OCI-LY1 (cell line): Measurements from ENCODE around the gene SLC19A1.

Source experiments
- H2AFZ ChIP-seq: fragments of 200-600 bp; sonication (generic), shearing (Covaris generic); 2 replicates; pipeline ENCODE4 v1.6.0; 2014; ENCODE audit warnings: antibody characterized with exemption, mild to moderate bottlenecking, low read length
- H3F3A ChIP-seq: fragments of 200-600 bp; sonication (generic), shearing (Covaris generic); 2 replicates; pipeline ENCODE4 v1.6.0; 2014; ENCODE audit warnings: mild to moderate bottlenecking, antibody characterized with exemption, low read length, moderate library complexity; ENCODE audit not compliant: insufficient read depth
- H3K27ac ChIP-seq: fragments of 200-600 bp; sonication (generic); 2 replicates; pipeline ENCODE4 v1.5.1; 2014; ENCODE audit warnings: low read length, mixed run types, mild to moderate bottlenecking, low read depth; ENCODE audit not compliant: poor library complexity, severe bottlenecking
- H3K27me3 ChIP-seq: fragments of 200-600 bp; sonication (generic); 2 replicates; pipeline ENCODE4 v1.6.0; 2014; ENCODE audit warnings: antibody characterized with exemption, mild to moderate bottlenecking, low read length, moderate library complexity; ENCODE audit not compliant: insufficient read depth
- H3K36me3 ChIP-seq: fragments of 200-600 bp; sonication (generic); 2 replicates; pipeline ENCODE4 v1.6.1; 2014; ENCODE audit warnings: mild to moderate bottlenecking, antibody characterized with exemption, low read length, moderate library complexity, mixed read lengths; ENCODE audit not compliant: insufficient read depth
- H3K4me1 ChIP-seq: fragments of 200-600 bp; sonication (generic); 2 replicates; pipeline ENCODE4 v1.5.1; 2014; ENCODE audit warnings: mild to moderate bottlenecking, low read length, moderate library complexity; ENCODE audit not compliant: insufficient read depth, severe bottlenecking
- H3K4me2 ChIP-seq: fragments of 200-600 bp; sonication (generic), shearing (Covaris generic); 2 replicates; pipeline ENCODE4 v1.6.1; 2014; ENCODE audit warnings: low read length
- H3K4me3 ChIP-seq: fragments of 200-600 bp; sonication (generic); 2 replicates; pipeline ENCODE4 v1.5.1; 2014; ENCODE audit warnings: low read length, low read depth, mild to moderate bottlenecking, mixed read lengths; ENCODE audit not compliant: poor library complexity, severe bottlenecking
- H3K79me2 ChIP-seq: fragments of 200-600 bp; shearing (Covaris generic); 2 replicates; pipeline ENCODE4 v1.6.1; 2016; ENCODE audit warnings: mixed run types, low read length, mixed read lengths; ENCODE audit not compliant: insufficient read depth
- H3K9ac ChIP-seq: fragments of 200-600 bp; sonication (generic), shearing (Covaris generic); 2 replicates; pipeline ENCODE4 v1.6.1; 2014; ENCODE audit warnings: mild to moderate bottlenecking, low read length, mixed read lengths
- H3K9me2 ChIP-seq: fragments of 200-600 bp; sonication (generic), shearing (Covaris generic); 2 replicates; pipeline ENCODE4 v1.6.1; 2014; ENCODE audit warnings: low read depth, mild to moderate bottlenecking, low read length, mixed read lengths
- H3K9me3 ChIP-seq: fragments of 200-600 bp; shearing (Covaris generic); 2 replicates; pipeline ENCODE4 v1.6.1; 2014; ENCODE audit warnings: low read length, mixed read lengths
- H4K20me1 ChIP-seq: fragments of 200-600 bp; sonication (generic), shearing (Covaris generic); 2 replicates; pipeline ENCODE4 v1.6.0; 2016; ENCODE audit warnings: mild to moderate bottlenecking, low read length; ENCODE audit not compliant: insufficient read depth
- EZH2 ChIP-seq: fragments of 200-600 bp; sonication (generic), shearing (Covaris generic); IDR thresholded peaks from 2 replicates; pipeline ENCODE4 v1.8.0; 2017; ENCODE audit warnings: borderline replicate concordance, mixed run types, mild to moderate bottlenecking, antibody characterized with exemption, low read length, moderate library complexity, mixed read lengths
- TF ChIP-seq, protein P1 (sequence below): fragments of 200-600 bp; sonication (generic), shearing (Covaris generic); IDR thresholded peaks from 2 replicates; pipeline ENCODE4 v1.5.1; 2017; ENCODE audit warnings: mild to moderate bottlenecking, antibody characterized with exemption, low read length, moderate library complexity, mixed read lengths

Gene SLC19A1

DNA sequence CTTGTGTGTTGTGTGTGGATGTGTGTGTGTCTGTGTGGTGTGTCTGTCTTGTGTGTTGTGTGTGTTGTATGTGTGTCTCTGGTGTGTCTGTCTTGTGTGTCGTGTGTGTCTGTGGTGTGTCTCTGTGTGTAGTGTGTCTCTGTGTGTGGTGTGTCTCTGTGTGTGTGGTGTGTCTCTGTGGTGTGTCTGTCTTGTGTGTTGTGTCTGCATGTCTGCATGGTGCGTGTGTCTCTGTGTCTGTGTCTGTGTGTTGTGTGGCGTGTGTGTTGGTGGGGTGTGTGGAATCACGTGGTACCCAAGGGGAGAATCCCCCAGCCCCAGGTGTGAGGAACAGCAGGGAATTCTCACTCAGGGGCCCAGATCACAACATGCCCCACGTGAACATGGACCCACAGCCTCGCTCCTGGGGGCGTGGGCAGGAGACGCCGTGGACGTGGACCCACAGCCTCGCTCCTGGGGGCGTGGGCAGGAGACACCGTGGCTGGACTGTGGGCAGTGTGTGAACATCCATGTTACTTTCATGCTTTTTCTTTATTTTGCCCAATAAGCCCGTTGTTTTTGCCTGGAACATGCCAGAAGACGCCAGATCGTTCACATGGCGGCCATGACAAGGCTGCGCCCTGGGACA lies 67.8 kb downstream of the SLC19A1 start:
- peaks cover 5% of the 10 kb centered on the region; the same call in 1 of the 2 replicates for H3K27me3 ChIP-seq
- no peak overlapping the region for H3K27ac ChIP-seq
- TF ChIP-seq EZH2 = no peak
- TF ChIP-seq, protein P1, sequence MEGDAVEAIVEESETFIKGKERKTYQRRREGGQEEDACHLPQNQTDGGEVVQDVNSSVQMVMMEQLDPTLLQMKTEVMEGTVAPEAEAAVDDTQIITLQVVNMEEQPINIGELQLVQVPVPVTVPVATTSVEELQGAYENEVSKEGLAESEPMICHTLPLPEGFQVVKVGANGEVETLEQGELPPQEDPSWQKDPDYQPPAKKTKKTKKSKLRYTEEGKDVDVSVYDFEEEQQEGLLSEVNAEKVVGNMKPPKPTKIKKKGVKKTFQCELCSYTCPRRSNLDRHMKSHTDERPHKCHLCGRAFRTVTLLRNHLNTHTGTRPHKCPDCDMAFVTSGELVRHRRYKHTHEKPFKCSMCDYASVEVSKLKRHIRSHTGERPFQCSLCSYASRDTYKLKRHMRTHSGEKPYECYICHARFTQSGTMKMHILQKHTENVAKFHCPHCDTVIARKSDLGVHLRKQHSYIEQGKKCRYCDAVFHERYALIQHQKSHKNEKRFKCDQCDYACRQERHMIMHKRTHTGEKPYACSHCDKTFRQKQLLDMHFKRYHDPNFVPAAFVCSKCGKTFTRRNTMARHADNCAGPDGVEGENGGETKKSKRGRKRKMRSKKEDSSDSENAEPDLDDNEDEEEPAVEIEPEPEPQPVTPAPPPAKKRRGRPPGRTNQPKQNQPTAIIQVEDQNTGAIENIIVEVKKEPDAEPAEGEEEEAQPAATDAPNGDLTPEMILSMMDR = no peak
- no peaks in the 10 kb centered on the region for H3K79me2 ChIP-seq
- no peaks in the 10 kb centered on the region for H3K9me2 ChIP-seq
- no peaks in the 10 kb centered on the region for H3K36me3 ChIP-seq
- no peaks in the 10 kb centered on the region for H3F3A ChIP-seq
- H3K9me3 ChIP-seq = no peaks in the 10 kb centered on the region
- H3K9ac ChIP-seq = no peak overlapping the region
- H4K20me1 ChIP-seq = no peaks in the 10 kb centered on the region
- no peak overlapping the region for H3K4me2 ChIP-seq
- no peak overlapping the region for H3K4me3 ChIP-seq
- H2AFZ ChIP-seq = no peak overlapping the region
- peaks cover 11% of the 10 kb centered on the region for H3K4me1 ChIP-seq

DNA sequence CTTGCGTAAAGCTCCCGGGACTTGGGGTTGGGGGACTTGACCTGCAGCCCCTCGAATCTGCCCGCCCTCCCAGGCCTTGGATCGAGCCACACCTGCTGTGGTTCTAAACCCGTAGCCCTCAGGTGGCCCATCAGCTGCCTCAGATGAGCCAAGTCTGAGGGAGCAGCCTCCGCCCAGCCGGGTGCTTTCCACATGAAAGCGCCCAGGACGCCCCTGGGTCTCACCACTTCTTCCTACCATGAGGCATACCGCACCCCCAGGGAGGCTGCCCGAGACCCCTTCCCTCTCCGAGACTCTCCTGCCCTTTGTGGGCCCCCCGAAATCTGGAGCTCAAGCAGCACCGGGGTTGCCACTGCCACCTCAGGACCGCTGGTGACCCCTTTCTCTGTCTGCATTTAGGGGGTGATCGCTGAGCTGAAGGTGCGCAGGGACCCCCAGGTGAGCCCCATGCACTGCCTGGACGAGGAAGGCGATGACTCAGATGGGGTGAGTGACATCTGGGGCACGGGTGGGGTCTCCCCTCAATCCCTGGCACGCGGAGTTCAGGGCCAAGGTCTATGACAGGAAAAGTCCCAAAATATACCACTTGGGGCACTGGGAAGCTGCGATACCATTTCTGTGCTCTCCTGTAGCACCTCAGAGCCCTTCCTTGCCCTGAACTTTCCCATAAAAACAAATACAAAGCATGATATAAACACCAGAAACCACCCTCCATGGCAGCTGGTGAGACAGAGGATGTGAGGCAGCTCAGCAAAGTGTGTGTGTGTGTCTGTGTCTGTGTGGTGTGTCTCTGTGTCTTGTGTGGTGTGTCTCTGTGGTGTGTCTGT lies 68.5 kb downstream of the SLC19A1 start:
- no peak overlapping the region for H3K4me2 ChIP-seq
- peaks cover 9% of the 10 kb centered on the region; the same call in 1 of the 2 replicates for H3K27me3 ChIP-seq
- no peaks in the 10 kb centered on the region for H3K36me3 ChIP-seq
- H3K4me3 ChIP-seq = no peak overlapping the region
- H3K9me2 ChIP-seq = no peaks in the 10 kb centered on the region
- TF ChIP-seq, protein P1 = no peak
- no peak for TF ChIP-seq EZH2
- H2AFZ ChIP-seq = no peak overlapping the region
- no peak overlapping the region for H3K9ac ChIP-seq
- H3K79me2 ChIP-seq = no peaks in the 10 kb centered on the region
- no peaks in the 10 kb centered on the region for H3F3A ChIP-seq
- H3K4me1 ChIP-seq = peaks cover 10% of the 10 kb centered on the region
- no peaks in the 10 kb centered on the region for H4K20me1 ChIP-seq
- H3K27ac ChIP-seq = no peak overlapping the region
- H3K9me3 ChIP-seq = no peaks in the 10 kb centered on the region

- TF ChIP-seq, protein P1 = no peak
- no peak for TF ChIP-seq EZH2
- H3K27ac ChIP-seq = no peak overlapping the region
- no peaks in the 10 kb centered on the region for H3K9me2 ChIP-seq
- no peak overlapping the region for H3K4me2 ChIP-seq
- no peaks in the 10 kb centered on the region for H3K4me1 ChIP-seq
- H3F3A ChIP-seq = no peaks in the 10 kb centered on the region
- H3K36me3 ChIP-seq = no peaks in the 10 kb centered on the region
- peaks cover 9% of the 10 kb centered on the region; the same call in 1 of the 2 replicates for H3K27me3 ChIP-seq
- H4K20me1 ChIP-seq = no peaks in the 10 kb centered on the region
- no peaks in the 10 kb centered on the region for H3K9me3 ChIP-seq
- no peak overlapping the region for H2AFZ ChIP-seq
- no peak overlapping the region for H3K9ac ChIP-seq
- no peaks in the 10 kb centered on the region for H3K79me2 ChIP-seq
- no peak overlapping the region for H3K4me3 ChIP-seq
Measured at GRCh38 chr21:45472445-45473365, 69.5 kb downstream of the SLC19A1 start.
